ENCODE data around the gene LRSAM1.

Gene LRSAM1

DNA sequence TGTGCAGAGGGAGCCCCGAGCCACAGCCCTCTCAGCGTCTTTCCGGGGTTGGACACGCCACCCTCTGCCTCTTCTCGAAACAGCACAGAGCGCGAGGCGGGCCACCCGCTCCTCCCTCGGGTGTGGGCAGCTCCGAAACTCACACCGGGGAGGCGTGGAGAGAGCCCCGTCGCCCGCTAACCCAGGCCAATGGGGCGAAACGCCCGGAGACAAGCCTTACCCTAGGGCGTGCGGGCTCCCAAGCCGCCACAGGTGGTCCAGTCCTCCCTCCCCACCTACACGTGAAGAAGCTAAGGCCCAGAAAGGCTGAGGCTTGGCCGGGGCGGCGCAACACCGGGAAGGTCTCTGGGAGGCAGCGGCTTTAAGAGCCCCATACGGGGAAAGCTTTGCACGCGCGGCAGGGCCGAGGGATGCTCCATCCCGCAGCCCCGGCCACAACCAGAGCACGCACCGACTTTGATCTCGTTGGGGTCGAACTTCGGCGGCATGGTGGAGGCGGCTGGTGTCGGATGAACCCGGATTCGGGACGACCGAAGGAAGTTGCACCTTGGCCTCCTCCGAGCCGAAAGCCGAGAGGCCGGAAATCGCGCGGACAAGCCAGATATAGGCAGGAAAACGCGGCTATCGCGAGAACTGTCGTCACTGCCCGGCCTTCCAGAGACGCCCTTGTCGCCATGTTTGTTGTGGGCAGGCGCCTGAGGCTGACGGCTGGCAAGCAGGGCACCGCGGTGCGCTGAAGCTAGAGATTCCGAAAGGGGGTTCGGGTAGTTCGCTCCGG lies at the start of gene LRSAM1, which contains the start of gene RPL12:
TSS of gene LRSAM1 (plus strand) at position 681 of the 778 bp plus-strand sequence. CDS start 3,018 bp downstream, outside the sequence.
TSS of gene RPL12 (minus strand) at position 577 of the 778 bp plus-strand sequence. CDS start at position 488, 89 bp downstream.
- peak; percentile 97 for DNase-seq (ENCODE audit: low spot score)

DNA sequence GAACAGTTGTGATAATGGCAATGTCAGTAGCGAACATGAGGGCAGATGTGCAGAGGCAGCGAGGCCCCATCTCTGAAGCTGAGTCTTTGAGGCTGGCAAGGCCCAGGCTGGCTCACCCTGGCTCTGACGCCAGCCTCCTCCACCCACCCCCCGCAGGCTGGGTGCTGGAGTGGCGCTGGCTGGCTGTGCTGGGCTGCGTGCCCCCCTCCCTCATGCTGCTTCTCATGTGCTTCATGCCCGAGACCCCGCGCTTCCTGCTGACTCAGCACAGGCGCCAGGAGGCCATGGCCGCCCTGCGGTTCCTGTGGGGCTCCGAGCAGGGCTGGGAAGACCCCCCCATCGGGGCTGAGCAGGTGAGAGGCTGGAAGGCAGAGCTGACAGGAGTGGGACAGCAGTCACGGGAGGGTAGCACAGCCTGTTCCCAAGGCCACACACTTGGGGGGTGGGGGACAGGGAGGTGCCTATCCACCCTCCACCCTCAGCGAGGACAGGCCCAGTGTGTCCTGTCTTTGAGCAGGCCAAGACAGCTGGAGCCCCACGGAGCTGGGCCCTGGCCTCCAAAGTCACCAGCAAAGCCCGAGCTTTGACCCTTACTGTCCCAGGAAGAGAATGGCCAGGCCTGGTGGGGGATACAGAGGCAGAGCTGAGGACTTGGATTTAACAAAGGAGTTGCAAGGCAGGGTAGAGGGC lies 48.8 kb upstream of the LRSAM1 start:
- DNase-seq (ENCODE audit: low spot score), result no peak

DNA sequence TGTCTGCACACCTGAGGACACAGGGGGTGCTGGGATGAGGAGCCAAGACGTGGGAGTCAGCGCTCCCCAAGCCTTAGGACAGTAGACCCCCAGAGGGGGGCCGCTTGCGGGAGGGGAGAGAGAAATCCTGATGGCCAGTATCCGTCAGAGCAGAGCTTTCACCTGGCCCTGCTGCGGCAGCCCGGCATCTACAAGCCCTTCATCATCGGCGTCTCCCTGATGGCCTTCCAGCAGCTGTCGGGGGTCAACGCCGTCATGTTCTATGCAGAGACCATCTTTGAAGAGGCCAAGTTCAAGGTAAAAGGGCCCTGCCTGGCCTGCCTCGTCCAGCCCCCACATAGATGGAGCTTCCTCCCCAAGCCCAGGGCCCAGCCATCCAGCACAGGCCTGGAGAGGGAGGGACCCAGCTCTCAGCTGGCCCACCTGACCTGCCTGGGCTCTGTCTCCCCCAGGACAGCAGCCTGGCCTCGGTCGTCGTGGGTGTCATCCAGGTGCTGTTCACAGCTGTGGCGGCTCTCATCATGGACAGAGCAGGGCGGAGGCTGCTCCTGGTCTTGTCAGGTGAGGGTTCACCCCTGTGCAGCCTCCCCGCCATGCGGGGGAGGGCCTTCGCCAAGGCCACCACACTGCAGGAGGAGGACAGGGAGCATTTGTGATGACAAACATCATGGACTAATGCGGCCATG lies 47.7 kb upstream of the LRSAM1 start:
- DNase-seq (ENCODE audit: low spot score), result no peak

DNA sequence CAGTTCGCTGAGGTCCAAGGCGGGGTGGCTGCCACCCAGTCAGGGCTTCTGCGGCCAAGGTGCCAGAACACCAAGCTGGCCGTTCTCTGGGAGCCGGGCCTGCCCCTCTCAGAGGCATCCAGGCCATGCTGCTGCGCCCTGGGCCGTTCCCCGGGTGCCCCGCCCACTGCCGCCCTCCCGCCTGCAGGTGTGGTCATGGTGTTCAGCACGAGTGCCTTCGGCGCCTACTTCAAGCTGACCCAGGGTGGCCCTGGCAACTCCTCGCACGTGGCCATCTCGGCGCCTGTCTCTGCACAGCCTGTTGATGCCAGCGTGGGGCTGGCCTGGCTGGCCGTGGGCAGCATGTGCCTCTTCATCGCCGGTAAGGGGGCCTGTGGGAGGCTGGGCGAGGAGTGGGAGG lies 46.7 kb upstream of the LRSAM1 start:
- no peak for DNase-seq (ENCODE audit: low spot score)

DNA sequence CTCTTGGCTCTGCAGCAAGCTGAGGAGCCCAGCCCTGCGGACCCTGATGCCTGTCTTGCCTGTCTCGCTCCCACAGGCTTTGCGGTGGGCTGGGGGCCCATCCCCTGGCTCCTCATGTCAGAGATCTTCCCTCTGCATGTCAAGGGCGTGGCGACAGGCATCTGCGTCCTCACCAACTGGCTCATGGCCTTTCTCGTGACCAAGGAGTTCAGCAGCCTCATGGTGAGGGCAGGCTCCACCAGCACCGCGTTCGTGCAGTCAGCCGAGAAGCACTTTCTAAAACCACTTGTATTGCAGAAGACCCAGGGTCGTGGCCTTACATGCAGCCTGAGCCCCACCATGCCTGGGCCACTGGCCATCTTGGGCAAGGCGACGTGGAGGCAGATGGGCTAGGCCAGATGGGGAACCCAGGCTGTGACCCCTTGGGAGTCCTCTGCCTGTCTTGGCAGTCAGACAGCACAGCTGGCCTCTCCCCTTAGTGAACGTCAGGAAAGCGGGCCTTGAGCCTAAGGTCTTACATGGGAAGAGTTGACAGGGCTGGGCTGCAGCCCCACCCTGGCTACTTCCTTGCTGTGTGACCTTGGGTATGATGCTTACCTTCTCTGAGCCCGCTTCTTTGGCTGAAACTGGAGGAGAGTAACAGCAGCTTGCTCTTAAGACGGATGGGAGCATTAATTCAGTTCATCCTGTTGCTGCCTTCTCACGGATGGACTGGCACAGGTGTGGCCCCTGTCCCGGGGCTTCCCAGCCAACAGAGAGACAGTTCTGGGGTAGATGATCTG lies 45.8 kb upstream of the LRSAM1 start:
- DNase-seq (ENCODE audit: low spot score), result no peak

DNA sequence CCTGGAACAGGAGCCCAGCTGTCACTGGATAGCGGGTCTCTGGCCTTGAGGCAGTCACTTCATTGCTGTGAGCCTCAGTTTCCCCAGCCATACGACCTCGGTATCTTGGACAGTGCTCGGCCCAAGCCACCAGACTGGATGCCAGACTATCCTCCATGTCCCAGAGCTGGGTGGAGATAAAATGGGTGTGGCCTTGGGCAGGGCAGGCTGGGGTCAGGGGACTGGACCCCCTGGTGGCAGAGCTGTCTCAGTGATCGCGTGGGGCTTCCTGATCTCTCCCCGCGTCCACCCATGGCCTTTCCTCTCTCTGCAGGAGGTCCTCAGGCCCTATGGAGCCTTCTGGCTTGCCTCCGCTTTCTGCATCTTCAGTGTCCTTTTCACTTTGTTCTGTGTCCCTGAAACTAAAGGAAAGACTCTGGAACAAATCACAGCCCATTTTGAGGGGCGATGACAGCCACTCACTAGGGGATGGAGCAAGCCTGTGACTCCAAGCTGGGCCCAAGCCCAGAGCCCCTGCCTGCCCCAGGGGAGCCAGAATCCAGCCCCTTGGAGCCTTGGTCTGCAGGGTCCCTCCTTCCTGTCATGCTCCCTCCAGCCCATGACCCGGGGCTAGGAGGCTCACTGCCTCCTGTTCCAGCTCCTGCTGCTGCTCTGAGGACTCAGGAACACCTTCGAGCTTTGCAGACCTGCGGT lies 44.4 kb upstream of the LRSAM1 start:
- DNase-seq (ENCODE audit: low spot score), result no peak

DNA sequence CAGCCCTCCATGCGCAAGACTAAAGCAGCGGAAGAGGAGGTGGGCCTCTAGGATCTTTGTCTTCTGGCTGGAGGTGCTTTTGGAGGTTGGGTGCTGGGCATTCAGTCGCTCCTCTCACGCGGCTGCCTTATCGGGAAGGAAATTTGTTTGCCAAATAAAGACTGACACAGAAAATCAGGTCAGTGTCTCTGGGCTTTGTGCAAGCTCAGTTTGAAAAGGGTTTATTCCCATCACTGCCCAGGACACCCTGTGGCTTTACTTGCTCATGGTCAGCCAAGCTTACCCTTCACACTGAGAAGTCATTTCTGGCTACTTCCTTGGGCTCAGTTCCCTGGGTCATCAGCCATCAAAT lies 43.8 kb upstream of the LRSAM1 start:
- DNase-seq (ENCODE audit: low spot score), result no peak

DNA sequence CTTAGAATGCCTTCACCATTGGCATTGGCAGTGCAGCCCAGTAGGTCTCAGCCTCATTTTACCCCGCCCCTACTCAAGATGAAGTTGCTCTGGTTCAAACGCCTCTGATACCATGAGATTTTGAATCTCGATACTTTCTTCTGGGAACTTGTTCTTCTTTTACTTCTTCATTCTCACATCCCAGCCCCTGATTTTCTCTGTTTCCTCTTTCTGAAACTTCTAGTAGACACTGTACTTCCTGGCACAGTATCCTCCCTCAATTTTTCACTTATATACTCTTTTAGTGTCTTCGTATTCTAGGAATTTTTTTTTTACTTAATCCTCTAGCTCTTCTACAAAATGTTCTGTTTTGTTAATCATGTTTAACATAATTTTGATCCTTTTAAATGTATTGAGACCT lies 40.2 kb upstream of the LRSAM1 start:
- DNase-seq (ENCODE audit: low spot score), result no peak

DNA sequence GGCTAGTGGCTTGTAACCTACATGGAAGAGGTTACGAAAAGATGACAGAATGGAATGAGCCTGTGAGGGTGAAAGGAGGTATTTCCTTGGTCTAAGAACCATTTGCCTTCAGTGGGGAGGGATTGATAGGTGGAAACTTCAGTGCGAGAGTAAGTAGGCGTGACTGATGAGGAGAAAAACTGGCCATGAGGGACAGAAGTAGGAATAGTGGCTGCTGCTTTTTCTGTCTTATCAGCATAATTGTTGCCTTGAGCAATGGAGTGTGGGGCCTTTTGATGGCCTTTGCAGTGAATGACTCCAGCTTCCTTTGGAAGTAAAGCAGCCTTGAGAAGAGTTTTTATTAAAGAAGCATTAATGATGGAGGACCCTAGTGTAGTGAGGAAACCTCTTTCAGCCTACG lies 36.2 kb upstream of the LRSAM1 start:
- DNase-seq (ENCODE audit: low spot score), result no peak

DNA sequence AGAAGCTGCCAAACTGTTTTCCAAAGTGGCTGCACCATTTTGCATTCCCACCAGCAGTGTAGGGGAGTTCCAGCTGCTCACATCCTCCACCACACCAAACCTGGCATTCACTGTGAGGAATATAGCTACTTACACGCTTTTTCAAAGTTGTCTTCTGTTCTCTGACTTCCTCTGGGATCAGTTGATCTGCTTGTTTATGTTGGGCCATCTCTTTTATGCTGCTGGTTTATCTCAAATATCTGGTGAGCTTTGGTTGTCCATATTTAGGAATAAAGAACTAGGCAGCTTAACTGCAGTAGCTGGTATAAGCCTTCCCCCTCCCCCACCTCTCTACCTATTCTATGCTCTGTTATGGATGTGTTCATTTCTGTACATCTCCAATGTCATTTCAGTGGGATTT lies 35.7 kb upstream of the LRSAM1 start:
- DNase-seq (ENCODE audit: low spot score), result no peak

DNA sequence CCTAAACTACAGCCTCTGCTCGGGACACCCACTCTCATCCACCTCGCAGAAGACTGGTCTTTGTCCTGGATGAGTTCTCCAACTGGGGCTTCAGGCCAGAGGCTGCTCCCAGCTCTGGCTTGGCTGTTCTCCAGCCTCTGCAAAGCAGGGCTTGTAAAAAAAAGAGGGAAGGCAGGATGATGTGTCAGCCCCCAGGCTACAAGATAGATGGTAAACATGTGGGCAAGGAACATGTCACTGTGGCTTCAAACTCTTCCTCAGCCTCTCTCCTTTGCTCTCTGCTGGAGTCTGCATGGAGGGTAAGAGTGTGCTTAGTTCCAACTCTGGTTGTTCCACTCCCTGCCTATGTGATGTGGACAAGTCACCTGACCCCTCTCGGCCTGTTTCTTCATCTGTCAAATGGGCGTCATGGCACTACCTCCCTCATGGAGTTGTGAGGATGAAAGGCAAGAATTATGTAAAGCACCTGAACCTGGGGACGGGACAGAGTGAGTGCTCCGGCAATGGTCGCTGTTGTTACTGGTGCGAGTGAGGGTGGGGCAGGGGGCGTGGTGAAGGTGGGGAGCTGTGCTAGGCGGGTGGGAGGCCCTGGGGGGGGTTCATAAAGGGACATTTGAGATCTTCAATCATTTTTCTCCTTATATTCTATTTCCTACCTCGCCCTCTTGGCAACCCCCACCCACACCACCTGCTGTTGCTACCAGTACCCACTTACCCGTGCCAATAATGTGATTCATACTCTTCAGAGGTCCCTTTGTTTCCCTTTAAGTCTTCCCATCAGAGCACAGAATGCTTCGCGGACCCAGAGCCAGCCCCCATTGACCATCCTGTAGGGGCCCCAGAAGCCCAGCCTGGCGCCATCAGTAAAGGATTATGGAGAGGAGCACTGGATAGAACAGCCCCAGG lies 33.9 kb upstream of the LRSAM1 start:
- DNase-seq (ENCODE audit: low spot score), result no peak

DNA sequence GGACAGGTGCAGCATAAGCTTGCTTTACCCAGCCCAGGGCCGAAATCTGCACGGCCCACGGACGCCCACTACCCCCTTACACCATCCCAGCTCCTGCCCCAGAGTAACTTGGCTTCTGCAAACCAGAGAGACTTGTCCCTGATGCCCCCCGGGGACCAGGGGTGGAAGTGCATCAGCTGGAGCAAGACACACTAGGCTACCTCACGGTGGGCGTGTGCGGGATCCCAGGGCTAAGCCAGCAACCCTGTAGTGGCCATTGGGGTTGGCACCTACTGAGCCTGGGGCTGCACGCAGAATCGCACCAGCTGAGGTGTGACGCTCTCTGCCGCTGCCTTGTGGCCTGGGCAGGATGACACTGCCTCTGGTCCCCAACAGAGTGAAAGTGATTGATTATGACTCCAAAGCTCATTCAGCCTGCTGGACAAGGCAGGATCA lies 33.3 kb upstream of the LRSAM1 start:
- DNase-seq (ENCODE audit: low spot score), result peak; percentile 31

DNA sequence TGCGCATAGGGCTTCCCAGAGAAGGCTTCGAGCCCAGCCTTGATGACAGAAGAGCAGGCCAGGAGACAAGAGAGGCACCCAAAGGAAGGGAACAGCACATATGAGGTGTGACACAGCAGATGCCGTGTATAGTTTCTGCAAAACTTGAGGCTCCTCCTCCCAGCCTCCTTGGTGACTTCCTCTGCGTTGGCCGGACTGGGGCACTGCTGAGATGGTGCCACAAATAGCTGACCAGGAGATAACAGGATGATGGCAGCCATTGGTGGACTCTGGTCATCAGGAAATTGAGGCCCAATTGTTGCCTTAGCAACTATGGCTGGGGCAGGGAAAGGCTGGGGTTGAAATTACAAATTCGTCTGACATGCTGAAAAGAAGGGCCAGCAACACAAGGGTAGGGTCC lies 32.0 kb upstream of the LRSAM1 start:
- DNase-seq (ENCODE audit: low spot score), result no peak

DNA sequence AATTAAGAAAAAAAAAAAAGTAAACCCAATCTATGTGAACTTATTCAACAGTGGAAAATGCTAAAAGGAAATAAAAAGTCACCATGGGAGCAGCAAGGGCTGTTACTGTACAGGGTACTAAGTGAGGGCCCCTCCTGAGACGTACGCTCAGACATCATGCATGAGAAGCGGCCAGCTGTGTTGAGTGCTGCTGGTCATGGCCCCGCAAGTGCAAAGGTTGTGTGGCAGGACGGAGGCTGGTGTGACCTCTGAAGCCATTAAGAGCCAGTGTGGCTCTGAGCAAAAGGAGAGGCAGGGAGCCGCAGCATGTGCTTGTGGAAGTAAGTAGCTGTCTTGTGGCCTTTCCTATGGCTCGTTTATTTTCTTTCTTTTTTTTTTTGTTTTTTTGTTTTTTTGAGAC lies 30.3 kb upstream of the LRSAM1 start:
- DNase-seq (ENCODE audit: low spot score), result no peak

DNA sequence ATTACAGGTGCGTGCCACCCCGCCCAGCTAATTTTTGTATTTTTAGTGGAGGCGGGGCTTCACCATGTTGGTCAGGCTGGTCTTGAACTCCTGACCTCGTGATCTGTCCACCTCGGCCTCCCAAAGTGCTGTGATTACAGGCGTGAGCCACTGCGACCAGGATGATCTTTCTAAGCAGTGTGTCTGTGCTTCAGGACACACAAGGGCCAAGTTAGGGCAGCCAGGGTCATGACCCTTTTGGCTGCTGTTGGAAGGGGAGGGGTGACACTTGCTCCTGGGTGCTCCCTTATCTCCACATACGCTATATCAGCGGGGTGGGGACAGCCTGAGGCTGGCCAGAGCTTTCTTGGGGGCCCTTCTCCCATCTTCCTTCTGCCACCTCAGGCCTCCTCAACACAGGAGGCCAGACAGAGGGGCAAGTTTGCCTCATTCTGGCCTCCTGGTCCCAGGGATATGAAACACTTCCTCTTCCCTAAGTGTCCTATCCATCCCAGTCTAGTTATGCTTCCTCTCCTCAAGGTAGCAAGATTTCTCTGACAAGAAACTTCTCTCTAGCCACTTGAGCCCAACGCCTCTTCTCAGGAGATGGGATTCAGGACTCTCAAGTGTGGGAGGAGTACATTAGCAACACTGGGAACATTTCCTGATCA lies 29.1 kb upstream of the LRSAM1 start:
- no peak for DNase-seq (ENCODE audit: low spot score)

DNA sequence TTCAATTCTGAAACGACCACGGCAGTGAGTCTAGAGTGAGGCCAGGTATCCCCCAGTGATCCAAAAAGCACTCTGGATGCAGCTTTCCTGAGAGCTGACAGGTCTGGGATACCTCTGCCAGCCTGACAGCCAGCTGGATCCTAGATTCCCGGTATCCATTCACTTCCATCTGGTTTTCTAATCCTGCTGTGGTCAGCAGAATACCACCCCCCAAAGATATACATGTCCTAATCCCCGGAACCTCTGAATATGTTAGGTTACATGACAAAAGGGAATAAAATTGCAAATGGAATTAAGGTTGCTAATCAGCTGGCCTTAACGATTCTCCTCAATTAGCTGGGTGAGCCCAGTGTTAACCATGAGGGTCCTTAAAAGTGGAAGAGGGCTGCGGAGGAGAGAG lies 28.5 kb upstream of the LRSAM1 start:
- DNase-seq (ENCODE audit: low spot score), result no peak

DNA sequence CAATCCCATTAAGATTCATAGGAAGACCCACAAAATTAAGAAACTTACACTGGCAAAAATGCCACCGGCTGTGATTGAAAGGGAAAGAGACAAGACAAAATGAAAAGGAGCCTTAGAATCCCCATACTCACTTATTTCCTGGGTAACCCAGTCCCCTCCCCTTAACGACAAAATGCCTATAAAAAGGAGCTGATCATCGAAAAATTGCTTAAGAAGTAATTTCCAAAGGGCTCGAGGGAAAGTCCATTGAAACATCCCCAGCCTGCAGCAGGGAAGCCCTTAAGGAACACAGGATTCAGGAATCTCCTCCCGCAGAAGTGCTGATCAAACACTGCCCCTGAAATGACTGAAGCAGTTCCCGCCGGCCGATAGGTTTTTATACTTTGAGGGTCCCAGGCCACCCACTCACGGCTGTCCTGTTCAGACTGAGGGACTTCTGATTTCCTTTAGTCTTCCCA lies 27.8 kb upstream of the LRSAM1 start:
- peak; percentile 44 for DNase-seq (ENCODE audit: low spot score)

DNA sequence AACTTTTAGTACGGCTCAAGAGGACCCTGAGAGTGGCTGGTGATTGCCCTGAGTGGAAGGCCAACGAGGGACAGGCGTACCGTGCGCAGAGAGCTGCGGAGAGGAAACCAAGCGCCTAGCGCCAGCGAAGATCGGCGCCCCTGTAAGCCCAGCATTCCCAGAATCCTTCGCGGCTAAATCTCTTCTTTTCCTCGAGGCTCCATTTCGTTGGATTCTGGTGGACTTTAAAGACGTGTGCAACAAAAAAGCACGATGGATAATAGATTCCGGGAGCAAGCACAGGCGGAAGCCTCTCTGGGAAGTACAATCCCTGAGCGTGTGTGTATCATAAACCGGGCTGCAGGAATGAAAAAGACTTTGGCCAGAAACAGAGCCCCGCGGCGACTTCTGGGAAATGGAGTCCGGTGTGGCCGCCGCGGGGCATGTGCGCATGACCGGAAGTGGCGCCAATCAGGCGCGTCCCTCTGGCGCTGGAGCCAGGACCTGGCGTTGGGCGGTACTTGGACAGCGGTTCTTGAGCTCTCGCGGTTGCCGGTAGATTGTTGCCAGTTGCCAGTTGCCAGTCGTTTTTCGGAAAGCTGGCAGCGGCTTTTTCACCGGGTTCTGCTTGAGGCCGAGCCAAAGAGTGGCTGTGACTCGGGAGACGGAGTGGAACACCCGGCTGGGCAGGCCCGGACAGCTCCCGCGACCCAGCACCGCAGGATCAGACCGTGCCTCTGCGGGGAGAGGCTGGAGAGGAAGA lies 27.2 kb upstream of the LRSAM1 start, which contains the start of gene ZNF79:
TSS of gene ZNF79 (plus strand) at position 449 of the 742 bp plus-strand sequence. CDS start 406 bp downstream, outside the sequence.
- peak; percentile 98 for DNase-seq (ENCODE audit: low spot score)

DNA sequence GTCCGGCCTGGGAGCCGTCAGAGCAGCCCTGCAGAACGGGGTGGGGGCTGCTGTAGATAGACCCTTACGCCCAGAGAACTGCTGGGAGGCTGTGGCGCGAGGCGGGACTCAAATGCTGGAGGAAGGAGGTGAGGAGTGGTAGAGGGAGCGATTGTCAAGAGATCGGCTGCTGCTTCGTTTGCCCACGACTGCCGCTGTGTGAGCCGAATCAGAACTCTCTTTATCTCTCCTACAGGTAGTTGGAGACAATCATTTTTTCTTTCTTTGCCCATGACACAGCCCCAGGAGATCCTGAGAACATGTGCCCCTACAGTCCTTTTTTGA lies 26.7 kb upstream of the LRSAM1 start:
- DNase-seq (ENCODE audit: low spot score), result no peak

Data from GM03348 (cell line).